Body of pancreas (tissue), 4 donors: ENCODE measurements around the gene SPATA2. TPM values are rescaled to one million over a fixed set of nuclear protein-coding genes. Genes with fewer than 3 reads are reported as not detected.

Experiments
- ATAC-seq: fragments of 150-250 bp; one replicate; pipeline ENCODE4 v1.9.1; 2016
- DNase-seq, 4 donors: peaks; one replicate each; pipeline ENCODE4 v3.0.0-alpha.2; 2019
- H3K27ac ChIP-seq, 4 donors: fragments of 200-600 bp; sonication (generic); 1 replicate in 3 of 4; 2 replicates in 1 of 4; pipeline versions ENCODE4 v1.5.1 to v1.6.1; 2016 to 2019; ENCODE audit warnings: mild to moderate bottlenecking in 1 of 4, mixed read lengths in 1 of 4, moderate library complexity in 1 of 4
- H3K27me3 ChIP-seq, 2 donors: fragments of 200-600 bp; sonication (generic); one replicate each; pipeline ENCODE4 v1.6.0; 2016; ENCODE audit warnings: mild to moderate bottlenecking in 1 of 2
- H3K36me3 ChIP-seq, 2 donors: fragments of 200-600 bp; sonication (generic); replicated peaks in 1 of 2; 2 replicates each; pipeline ENCODE4 v1.5.1; 2016; ENCODE audit warnings: low read depth in 2 of 2; ENCODE audit not compliant: insufficient read depth in 1 of 2
- H3K4me1 ChIP-seq: fragments of 200-600 bp; sonication (generic); one replicate; pipeline ENCODE4 v1.6.0; 2016
- H3K4me3 ChIP-seq, 2 donors: fragments of 200-600 bp; sonication (generic); 1 replicate in 1 of 2; 2 replicates in 1 of 2; pipeline ENCODE4 v1.5.1; 2016 to 2019
- H3K9me3 ChIP-seq, 3 donors: fragments of 200-600 bp; sonication (generic); 1 replicate in 2 of 3; 2 replicates in 1 of 3; pipeline ENCODE4 v1.5.1; 2016
- CTCF ChIP-seq, 7 experiments: fragments of 450-650 bp in 4 of 7; fragments of 200-600 bp in 3 of 7; sonication (generic) in 3 of 7; IDR thresholded peaks; one replicate each; pipeline ENCODE4 v1.5.1; 2016 to 2019; ENCODE audit warnings: antibody characterized with exemption in 7 of 7
- POLR2A ChIP-seq, 3 donors: fragments of 450-650 bp; IDR thresholded peaks; one replicate each; pipeline ENCODE4 v1.6.1; 2016; ENCODE audit warnings: antibody characterized with exemption in 3 of 3, mild to moderate bottlenecking in 2 of 3
- WGBS, 2 donors: methylation state at CpG; one replicate each; pipeline ENCODE4 v1.1.5; 2017; 5-methylcytosine and 5-hydroxymethylcytosine counted together
- intact Hi-C: fragments of 100-400 bp; cut with DNase I; formaldehyde crosslinking; loops from one replicate; pipeline ENCODE4 v1.15.1; 2023
- total RNA-seq, 2 donors: library from RNA; depleted of rRNA; stranded (reverse); fragments of >200 nt; gene quantifications; one replicate each; pipeline ENCODE4 v1.1.0, GENCODE V29; 2016

The SPATA2 gene
- total RNA-seq, 2 donors from 2014 or later = 3.9 to 7.3 TPM

GRCh38 chr20:49905415-49906091, 9.8 kb downstream of the SPATA2 start:
- TF ChIP-seq POLR2A (IDR thresholded peaks at IDR 0.05) = no peak
- TF ChIP-seq CTCF (IDR thresholded peaks at IDR 0.05) = no peak
- ATAC-seq = no peak
- 89 to 91% methylated on average over 23 to 27 of the region's 29 CpGs for WGBS, 2 donors
- intact Hi-C loops = no loop called here
- Histone ChIP-seq H3K36me3 (peaks cover 19 to 31% of the 10 kb centered on the region in 2 donors), H3K4me3 (no peak overlapping the region), H3K27me3 (no peaks in the 10 kb centered on the region), H3K27ac (no peak overlapping the region), H3K4me1 (peaks cover 16% of the 10 kb centered on the region), H3K9me3 (no peaks in the 10 kb centered on the region)
- DNase-seq = peak in 1 of 4 donors; percentile 13

- WGBS, 2 donors = 85 to 89% methylated on average over 17 of the region's 17 CpGs
- Histone ChIP-seq H3K4me3 (no peak overlapping the region), H3K27ac (no peak overlapping the region), H3K4me1 (peaks cover 6% of the 10 kb centered on the region), H3K9me3 (no peaks in the 10 kb centered on the region), H3K27me3 (no peaks in the 10 kb centered on the region), H3K36me3 (peaks cover 19 to 31% of the 10 kb centered on the region in 2 donors)
- no peak for TF ChIP-seq POLR2A (IDR thresholded peaks at IDR 0.05)
- TF ChIP-seq CTCF (IDR thresholded peaks at IDR 0.05) = no peak
- ATAC-seq (no peak), DNase-seq (peak in 1 of 4 donors; percentile 6)
- intact Hi-C loops = no loop called here
These were observed 10.7 kb downstream of the SPATA2 start for GRCh38 chr20:49904440-49905214.

- intact Hi-C loops = no loop called here
- no peaks in the 10 kb centered on the region for H3K27me3 ChIP-seq
- H3K36me3 ChIP-seq = peaks cover 4 to 24% of the 10 kb centered on the region in 2 donors
- ATAC-seq (no peak), DNase-seq (no peak)
- H3K4me3 ChIP-seq = no peak overlapping the region
- no peak overlapping the region for H3K27ac ChIP-seq
- WGBS, 2 donors = 65 to 87% methylated on average over 5 of the region's 5 CpGs
- TF ChIP-seq POLR2A (IDR thresholded peaks at IDR 0.05) (no peak), CTCF (IDR thresholded peaks at IDR 0.05) (no peak)
- H3K4me1 ChIP-seq = no peaks in the 10 kb centered on the region
- H3K9me3 ChIP-seq = no peaks in the 10 kb centered on the region
These were observed 13.7 kb downstream of the SPATA2 start for GRCh38 chr20:49901588-49901987.

- DNase-seq = no peak
- 75 to 78% methylated on average over 10 of the region's 10 CpGs for WGBS, 2 donors
- H3K36me3 ChIP-seq = peaks cover 0 to 7% of the 10 kb centered on the region in 2 donors
- no peaks in the 10 kb centered on the region for H3K9me3 ChIP-seq
- no peak for ATAC-seq
- no peak for TF ChIP-seq POLR2A (IDR thresholded peaks at IDR 0.05)
- TF ChIP-seq CTCF (IDR thresholded peaks at IDR 0.05) = no peak
- intact Hi-C loops = no loop called here
- H3K4me1 ChIP-seq = no peaks in the 10 kb centered on the region
- no peak overlapping the region for H3K27ac ChIP-seq
- H3K27me3 ChIP-seq = no peaks in the 10 kb centered on the region
- no peak overlapping the region for H3K4me3 ChIP-seq
These were observed 15.6 kb downstream of the SPATA2 start for GRCh38 chr20:49899541-49900383.
